ENCODE results near the gene ATOH8. TPM values are rescaled to one million over a fixed set of nuclear protein-coding genes. Genes with fewer than 3 reads are reported as not detected.

Gene ATOH8
- total RNA-seq, 2 donors from 2014 or later: 35.1 to 116 TPM

DNA sequence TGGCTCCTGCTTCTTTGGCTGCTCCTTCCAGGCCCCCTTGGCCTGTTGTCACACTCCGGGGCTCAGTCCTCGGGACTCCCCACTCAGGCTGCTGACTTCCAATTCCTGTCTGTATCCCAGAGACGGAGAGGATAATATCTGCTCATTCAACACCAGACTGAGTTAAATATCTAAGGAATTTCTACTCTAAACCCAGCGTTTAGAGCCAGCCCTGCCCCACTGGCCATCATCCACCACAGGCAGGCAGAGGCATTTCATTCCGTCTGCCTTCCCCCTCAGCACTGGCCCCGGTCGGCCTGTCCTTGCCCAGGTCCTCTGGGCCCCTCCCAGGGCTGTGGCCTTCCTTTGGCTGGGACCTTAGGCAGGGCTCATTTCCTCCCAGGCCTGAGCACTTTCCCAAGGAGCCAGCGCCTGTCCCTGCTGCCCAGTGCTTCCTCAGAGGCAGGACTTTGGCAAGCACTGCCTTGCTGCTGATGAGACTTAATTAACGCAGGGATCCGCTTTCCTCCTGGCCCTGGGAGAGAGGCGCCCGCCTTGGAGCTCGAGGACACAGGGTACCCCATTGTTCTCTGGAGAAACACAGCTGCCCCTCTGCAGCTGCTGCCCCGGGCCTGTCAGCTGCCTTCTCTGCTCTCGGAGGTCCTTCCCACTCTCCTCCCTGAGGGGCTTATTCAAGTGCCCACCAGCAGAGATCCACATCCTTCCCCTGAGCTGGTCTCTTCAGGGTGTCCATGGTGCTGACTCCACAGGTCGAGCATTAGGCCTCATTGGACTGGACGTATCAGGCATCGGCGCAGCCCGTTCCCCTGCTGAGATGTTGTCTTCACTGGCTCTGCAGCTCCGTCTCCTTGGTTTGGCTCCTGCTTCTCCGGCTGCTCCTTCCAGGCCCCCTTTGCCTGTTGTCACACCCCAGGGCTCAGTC, 42.8 kb downstream of the ATOH8 start:
- Histone ChIP-seq H3K36me3 (no peaks in the 10 kb centered on the region), H3K4me1 (peaks cover 0 to 80% of the 10 kb centered on the region in 2 donors), H3K9me3 (peaks cover 0 to 9% of the 10 kb centered on the region in 2 donors), H3K27me3 (no peaks in the 10 kb centered on the region), H3K4me3 (no peak overlapping the region), H3K27ac (peak overlapping the region; percentile 32 to 69)
- no peak for DNase-seq (ENCODE audit: low spot score)
- TF ChIP-seq, protein P1, sequence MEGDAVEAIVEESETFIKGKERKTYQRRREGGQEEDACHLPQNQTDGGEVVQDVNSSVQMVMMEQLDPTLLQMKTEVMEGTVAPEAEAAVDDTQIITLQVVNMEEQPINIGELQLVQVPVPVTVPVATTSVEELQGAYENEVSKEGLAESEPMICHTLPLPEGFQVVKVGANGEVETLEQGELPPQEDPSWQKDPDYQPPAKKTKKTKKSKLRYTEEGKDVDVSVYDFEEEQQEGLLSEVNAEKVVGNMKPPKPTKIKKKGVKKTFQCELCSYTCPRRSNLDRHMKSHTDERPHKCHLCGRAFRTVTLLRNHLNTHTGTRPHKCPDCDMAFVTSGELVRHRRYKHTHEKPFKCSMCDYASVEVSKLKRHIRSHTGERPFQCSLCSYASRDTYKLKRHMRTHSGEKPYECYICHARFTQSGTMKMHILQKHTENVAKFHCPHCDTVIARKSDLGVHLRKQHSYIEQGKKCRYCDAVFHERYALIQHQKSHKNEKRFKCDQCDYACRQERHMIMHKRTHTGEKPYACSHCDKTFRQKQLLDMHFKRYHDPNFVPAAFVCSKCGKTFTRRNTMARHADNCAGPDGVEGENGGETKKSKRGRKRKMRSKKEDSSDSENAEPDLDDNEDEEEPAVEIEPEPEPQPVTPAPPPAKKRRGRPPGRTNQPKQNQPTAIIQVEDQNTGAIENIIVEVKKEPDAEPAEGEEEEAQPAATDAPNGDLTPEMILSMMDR (IDR thresholded peaks at IDR 0.05): no peak

DNA sequence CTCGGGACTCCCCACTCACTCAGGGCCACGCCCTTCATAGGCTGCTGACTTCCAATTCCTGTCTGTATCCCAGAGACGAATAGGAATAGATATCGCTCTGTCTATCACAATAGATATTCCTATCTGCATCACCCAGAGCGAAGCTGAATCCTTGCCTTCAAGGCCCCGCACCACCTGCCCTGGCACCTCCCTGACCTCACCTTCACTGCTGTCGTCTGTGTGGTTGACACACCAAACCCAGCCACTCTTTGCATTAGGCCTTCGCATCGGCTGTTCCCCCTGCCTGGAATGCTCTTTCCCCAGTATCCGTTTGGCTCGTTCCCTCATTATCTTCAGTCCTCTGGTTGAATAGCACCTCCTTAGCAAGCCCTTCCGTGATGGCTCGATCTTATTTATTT, 43.5 kb downstream of the ATOH8 start:
- no peak for DNase-seq (ENCODE audit: low spot score)
- TF ChIP-seq, protein P1 (IDR thresholded peaks at IDR 0.05): no peak
- Histone ChIP-seq H3K9me3 (peaks cover 0 to 9% of the 10 kb centered on the region in 2 donors), H3K4me1 (peaks cover 0 to 73% of the 10 kb centered on the region in 2 donors), H3K36me3 (no peaks in the 10 kb centered on the region), H3K4me3 (no peak overlapping the region), H3K27me3 (no peaks in the 10 kb centered on the region), H3K27ac (peak overlapping the region; percentile 32 to 69)

DNA sequence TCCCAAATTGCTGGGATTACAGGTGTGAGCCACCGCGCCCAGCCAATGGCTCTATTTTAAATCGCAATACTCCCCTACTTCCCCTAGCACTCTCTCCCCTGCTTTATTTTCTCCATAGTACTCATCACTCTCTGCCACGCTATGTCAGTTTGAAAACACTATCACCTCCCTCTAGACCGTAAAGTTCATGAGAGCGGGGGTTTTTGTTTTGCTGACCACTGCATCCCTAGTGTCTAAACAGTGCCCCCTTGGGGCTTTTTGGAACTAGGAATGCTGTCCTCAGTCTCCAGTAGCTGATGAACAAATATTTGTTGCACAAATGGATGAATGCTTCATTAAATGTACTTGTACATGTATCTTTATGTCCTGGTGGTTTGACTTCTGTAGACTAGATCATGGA, 44.1 kb downstream of the ATOH8 start:
- no peak overlapping the region for H3K4me3 ChIP-seq
- peaks cover 0 to 9% of the 10 kb centered on the region in 2 donors for H3K9me3 ChIP-seq
- peak overlapping the region in 1 of 2 donors; percentile 69 for H3K27ac ChIP-seq
- TF ChIP-seq, protein P1 (IDR thresholded peaks at IDR 0.05): peak; percentile 33 to 71
- H3K36me3 ChIP-seq: no peaks in the 10 kb centered on the region
- no peaks in the 10 kb centered on the region for H3K27me3 ChIP-seq
- H3K4me1 ChIP-seq: peaks cover 0 to 67% of the 10 kb centered on the region in 2 donors
- DNase-seq (ENCODE audit: low spot score): no peak

DNA sequence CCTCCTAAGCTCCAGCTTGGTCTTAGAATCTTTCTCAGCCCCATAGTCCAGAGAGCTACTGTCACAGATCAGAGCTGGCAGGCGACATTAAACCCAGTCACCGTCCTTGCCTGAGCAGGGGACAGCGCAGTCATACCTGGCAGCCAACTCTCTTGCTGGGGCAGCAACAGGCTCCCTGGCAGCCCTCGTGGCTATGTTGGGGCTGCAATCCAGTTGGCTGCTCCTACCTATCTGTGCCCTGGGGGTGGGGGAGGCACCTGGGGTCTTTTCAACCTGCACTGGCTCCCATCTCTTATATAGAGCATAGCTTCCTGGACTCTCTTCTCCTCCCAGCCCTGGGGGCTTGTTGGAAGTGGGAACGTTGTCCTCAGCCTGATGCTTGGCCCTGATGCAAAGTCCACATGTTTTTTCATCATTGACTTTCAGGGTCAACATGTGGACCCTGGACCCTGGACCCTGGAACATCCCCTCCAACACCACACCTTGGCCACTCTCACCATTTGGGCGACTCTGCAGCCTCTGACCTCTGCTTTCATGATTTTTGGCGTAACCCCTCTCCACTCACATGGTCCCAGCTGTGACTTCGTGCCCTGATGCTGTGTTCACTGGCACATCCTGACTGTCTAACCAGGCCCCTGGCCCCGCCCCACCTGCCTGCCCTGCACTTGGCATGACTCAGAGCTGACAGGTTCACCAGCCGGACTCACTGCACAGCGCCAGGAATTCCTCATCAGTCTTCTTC, 45.6 kb downstream of the ATOH8 start:
- H3K36me3 ChIP-seq: no peaks in the 10 kb centered on the region

DNA sequence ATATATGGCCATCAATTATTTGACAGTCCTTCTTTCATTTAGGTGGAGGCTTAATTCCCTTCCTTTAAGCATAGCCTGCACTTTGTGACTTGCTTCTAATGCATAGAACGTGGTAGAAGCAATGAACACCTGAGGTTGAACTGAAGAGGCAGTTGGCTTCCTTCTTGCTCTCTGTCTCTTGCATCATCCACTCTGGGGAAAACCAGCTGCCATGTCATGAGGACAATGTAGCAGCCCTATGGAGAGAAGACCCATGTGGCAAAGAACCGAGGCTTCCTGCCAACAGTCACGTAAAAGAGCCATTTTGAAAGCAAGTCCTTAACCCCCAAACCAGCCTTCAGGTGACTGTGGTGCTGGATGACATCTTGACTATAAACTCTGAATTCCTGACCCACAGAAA, 46.8 kb downstream of the ATOH8 start:
- peaks cover 0 to 9% of the 10 kb centered on the region in 2 donors for H3K9me3 ChIP-seq
- no peak overlapping the region for H3K27ac ChIP-seq
- H3K36me3 ChIP-seq: no peaks in the 10 kb centered on the region
- no peaks in the 10 kb centered on the region for H3K27me3 ChIP-seq
- H3K4me1 ChIP-seq: peaks cover 0 to 40% of the 10 kb centered on the region in 2 donors
- TF ChIP-seq, protein P1 (IDR thresholded peaks at IDR 0.05): no peak
- DNase-seq (ENCODE audit: low spot score): no peak
- no peak overlapping the region for H3K4me3 ChIP-seq

More for the DNA sequence above, 45.6 kb downstream of the ATOH8 start:
- Histone ChIP-seq H3K9me3 (peaks cover 0 to 9% of the 10 kb centered on the region in 2 donors), H3K4me3 (no peak overlapping the region), H3K4me1 (peaks cover 0 to 52% of the 10 kb centered on the region in 2 donors), H3K27me3 (no peaks in the 10 kb centered on the region), H3K27ac (peak overlapping the region in 1 of 2 donors; percentile 17)
- DNase-seq (ENCODE audit: low spot score): no peak
- TF ChIP-seq, protein P1 (IDR thresholded peaks at IDR 0.05): no peak
